Subcutaneous abdominal adipose tissue (tissue), 5 donors: Measurements from ENCODE around the gene GGACT.
"Not testable (repeated sequence)": the region's sequence is repeated elsewhere in the genome, so short reads cannot be mapped to it uniquely, and the experiment has no call there.

Experiments used
- H3K27ac ChIP-seq: one replicate; pipeline ENCODE4 v1.7.0; 2013; ENCODE audit warnings: low read depth, mild to moderate bottlenecking, inconsistent platforms, low read length, moderate library complexity
- H3K27me3 ChIP-seq, 5 donors: one replicate each; pipeline ENCODE4 v1.7.0; 2013; ENCODE audit warnings: low read length in 5 of 5, inconsistent platforms in 1 of 5; ENCODE audit not compliant: control insufficient read depth in 5 of 5, insufficient read depth in 4 of 5
- H3K36me3 ChIP-seq, 5 donors: one replicate each; pipeline ENCODE4 v1.7.0; 2013; ENCODE audit warnings: low read length in 5 of 5; ENCODE audit not compliant: control insufficient read depth in 5 of 5, insufficient read depth in 5 of 5
- H3K4me1 ChIP-seq, 5 donors: one replicate each; pipeline ENCODE4 v1.7.0; 2013; ENCODE audit warnings: low read length in 5 of 5, mild to moderate bottlenecking in 3 of 5, moderate library complexity in 1 of 5; ENCODE audit not compliant: control insufficient read depth in 5 of 5, insufficient read depth in 5 of 5
- H3K4me3 ChIP-seq, 5 donors: one replicate each; pipeline ENCODE4 v1.7.0; 2013; ENCODE audit warnings: low read length in 5 of 5, low read depth in 1 of 5
- H3K9ac ChIP-seq, 5 donors: one replicate each; pipeline ENCODE4 v1.7.0; 2013; ENCODE audit warnings: low read length in 5 of 5, mild to moderate bottlenecking in 4 of 5, moderate library complexity in 3 of 5
- H3K9me3 ChIP-seq, 5 donors: one replicate each; pipeline ENCODE4 v1.7.0; 2013; ENCODE audit warnings: low read length in 5 of 5; ENCODE audit not compliant: control insufficient read depth in 5 of 5
- donor health status: healthy.
- donor health status: healthy.
- donor health status: healthy.
- donor health status: healthy.
- donor health status: healthy.

GGACT gene

DNA sequence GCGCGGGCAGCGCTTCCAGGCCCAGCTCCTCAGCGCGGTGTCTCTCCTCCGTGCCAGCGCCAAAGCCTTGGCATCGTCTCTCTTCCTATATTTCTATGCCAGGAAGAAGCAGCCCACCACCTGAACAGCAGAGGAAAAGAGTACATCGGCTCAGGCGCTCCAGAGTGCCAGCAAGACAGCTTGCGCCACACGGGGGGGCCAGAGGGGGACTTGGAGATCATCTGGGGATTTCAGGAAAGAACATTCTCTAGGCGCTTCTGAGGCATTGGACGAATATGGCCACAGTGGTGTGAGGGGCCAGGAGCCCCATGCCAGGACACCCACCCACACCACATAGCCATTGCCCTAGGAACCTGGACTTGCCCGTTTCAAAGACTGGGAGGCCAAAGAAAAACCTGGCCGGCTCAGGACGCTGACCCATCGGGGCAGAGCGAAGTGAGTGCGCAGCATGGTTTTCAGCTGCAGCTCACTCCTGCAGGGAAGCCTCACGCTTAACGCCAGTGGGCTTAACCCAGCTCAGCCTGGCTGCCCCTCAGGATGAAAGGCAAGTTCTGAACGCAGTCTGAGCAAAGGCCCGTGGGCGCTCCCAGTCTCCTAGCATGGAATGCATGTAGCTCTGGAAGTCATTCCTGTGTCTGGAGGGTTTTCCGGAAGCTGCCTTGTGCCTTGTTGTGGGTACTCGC, 62.1 kb downstream of the GGACT start:
- H3K9ac ChIP-seq: no peak overlapping the region
- peaks cover 3 to 52% (median 36%) of the 10 kb centered on the region in 5 donors for H3K36me3 ChIP-seq
- no peaks in the 10 kb centered on the region for H3K9me3 ChIP-seq
- H3K4me1 ChIP-seq: peaks cover 0 to 5% (median 0%) of the 10 kb centered on the region in 5 donors
- no peak overlapping the region for H3K27ac ChIP-seq
- no peaks in the 10 kb centered on the region for H3K27me3 ChIP-seq
- H3K4me3 ChIP-seq: no peak overlapping the region

DNA sequence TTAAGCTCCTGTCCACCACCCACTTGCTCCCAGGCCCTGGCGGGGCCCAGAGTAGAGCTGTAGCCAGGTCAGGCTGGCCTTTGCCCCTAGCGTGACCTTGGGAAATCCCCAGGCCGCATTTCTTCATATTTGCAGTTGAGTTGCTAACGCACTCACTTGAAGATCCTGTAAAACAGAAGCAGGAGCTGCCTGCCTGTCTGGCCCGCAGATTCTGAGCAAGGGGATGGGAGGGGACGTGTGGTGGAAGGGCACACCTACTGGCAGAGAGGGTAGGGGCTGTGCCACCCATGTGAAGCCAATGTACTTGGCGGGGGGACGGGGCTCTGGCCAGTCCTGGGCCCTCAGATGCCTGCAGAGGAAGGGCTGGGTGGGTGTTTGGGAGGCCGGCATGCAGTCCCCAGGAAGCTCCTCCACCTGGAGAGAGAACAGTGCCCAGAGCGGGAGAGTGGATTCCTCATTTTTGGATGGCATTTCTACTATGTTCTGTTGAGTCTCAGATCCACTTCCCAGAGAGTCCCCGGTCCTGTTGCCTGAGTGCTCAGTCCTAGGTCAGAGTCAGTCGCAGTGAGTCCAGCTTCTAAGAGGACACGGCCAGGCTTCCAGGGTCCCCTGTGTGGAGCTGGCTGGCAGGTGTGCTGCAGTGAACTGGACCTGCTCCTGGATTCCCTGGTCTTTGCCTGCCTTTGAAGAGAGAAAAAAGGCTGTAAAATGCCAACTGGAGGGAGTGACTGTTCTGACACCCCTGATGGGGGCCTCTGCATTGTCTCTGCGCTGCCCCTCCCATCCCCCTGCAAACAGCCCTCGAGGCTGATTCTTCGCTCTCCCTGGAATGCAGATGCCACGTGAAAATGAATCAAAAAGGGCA, 62.9 kb downstream of the GGACT start:
- no peaks in the 10 kb centered on the region for H3K27me3 ChIP-seq
- H3K4me1 ChIP-seq: peaks cover 0 to 4% (median 0%) of the 10 kb centered on the region in 5 donors
- H3K9me3 ChIP-seq: no peaks in the 10 kb centered on the region
- no peak overlapping the region for H3K9ac ChIP-seq
- H3K4me3 ChIP-seq: no peak overlapping the region
- peaks cover 3 to 46% (median 34%) of the 10 kb centered on the region in 5 donors for H3K36me3 ChIP-seq
- H3K27ac ChIP-seq: no peak overlapping the region

DNA sequence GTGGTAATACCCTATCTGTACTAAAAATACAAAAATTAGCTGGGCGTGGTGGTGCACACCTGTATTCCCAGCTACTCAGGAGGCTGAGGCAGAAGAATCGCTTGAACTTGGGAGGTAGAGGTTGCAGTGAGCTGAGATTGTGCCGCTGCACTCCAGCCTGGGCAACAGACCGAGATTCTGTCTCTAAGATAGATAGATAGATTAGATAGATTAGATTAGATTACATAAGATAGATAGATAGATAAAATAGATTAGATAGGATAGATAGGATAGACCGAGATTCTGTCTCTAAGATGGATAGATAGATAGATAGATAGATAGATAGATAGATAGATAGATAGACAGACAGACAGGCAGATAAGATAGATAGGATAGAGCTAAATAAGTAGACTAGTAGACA, 63.9 kb downstream of the GGACT start:
- H3K27ac ChIP-seq, H3K4me3 ChIP-seq, H3K27me3 ChIP-seq, H3K9me3 ChIP-seq, H3K4me1 ChIP-seq, H3K9ac ChIP-seq: not testable (repeated sequence)
- peaks cover 0 to 39% (median 32%) of the 10 kb centered on the region in 5 donors for H3K36me3 ChIP-seq

DNA sequence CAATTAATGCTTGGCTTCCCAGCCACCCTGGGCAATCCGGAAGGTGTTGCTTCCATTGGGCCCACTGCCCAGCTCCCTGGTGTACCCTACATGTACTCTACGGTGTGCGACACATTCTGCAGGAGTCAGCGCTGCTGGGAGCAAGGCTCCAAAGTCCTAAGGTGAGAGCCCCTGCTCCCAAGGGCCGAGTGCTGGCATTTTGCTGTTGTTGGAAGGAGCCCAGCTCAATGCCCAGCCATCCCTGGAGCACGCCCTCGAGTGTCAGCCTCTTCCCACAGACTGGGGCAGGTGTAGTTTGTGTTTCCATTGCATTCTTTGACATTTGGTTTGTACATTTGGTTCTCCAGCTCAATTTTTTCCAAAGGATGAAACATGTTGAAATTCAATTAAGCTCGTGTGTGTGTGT, 64.6 kb downstream of the GGACT start:
- Histone ChIP-seq H3K9me3 (no peaks in the 10 kb centered on the region), H3K36me3 (peaks cover 0 to 36% (median 27%) of the 10 kb centered on the region in 5 donors), H3K4me3 (no peak overlapping the region), H3K27ac (no peak overlapping the region), H3K27me3 (no peaks in the 10 kb centered on the region), H3K4me1 (no peaks in the 10 kb centered on the region), H3K9ac (no peak overlapping the region)

DNA sequence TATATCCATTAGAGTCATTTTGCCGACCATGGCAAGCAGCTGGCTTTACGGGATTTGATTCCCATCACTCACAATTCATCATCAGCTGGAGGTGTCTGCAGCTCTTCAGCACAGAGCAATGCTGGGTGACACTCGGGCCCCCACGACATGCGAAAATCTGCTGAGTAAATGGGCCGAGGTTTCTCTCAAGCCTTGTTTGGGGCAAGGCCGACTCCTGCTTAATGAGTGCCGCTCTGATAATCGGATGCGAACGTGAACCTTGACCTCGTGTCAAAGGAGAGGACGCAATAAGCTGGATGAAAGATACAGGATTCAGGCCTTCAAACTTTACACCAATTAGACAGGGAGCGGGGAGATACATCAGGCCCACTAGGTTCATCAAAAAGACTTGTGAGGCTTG, 65.2 kb downstream of the GGACT start:
- Histone ChIP-seq H3K27ac (no peak overlapping the region), H3K4me1 (no peaks in the 10 kb centered on the region), H3K4me3 (no peak overlapping the region), H3K36me3 (peaks cover 0 to 31% (median 22%) of the 10 kb centered on the region in 5 donors), H3K9me3 (no peaks in the 10 kb centered on the region), H3K27me3 (no peaks in the 10 kb centered on the region), H3K9ac (no peak overlapping the region)

DNA sequence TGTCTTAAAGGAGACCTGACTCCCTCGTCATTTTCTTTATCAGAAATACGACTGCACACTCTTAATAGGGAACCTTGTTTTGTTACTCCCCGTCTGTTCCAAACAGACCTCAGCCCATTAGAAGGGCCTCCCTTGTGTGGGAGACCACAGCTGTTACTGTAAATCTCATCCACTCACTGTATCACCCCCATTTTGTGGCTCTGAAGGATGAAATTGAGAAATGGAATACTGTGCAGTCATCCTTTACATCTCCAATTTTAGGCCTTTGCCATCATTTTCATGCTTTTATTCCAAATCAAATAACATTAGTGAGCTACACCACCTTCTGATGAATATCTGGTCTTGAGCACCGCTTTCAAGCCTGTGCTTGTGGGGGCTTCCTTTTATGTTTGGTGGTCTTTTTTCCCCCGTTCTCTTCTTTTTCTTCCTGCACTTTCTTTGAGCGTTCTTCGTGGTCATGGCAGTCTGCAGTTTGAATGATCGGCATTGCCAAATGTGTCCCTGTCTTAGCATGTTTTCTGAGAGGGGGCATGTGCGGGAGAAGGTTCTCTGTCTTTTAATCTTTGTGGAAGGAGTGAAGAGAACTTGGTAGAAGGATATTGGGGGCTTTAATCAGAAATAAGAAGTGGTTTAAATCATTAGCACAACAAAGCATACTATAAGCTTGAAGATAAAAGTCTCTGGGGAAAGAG, 65.8 kb downstream of the GGACT start:
- no peak overlapping the region for H3K9ac ChIP-seq
- no peak overlapping the region for H3K27ac ChIP-seq
- H3K4me1 ChIP-seq: no peaks in the 10 kb centered on the region
- no peaks in the 10 kb centered on the region for H3K9me3 ChIP-seq
- H3K27me3 ChIP-seq: no peaks in the 10 kb centered on the region
- no peak overlapping the region for H3K4me3 ChIP-seq
- H3K36me3 ChIP-seq: peaks cover 0 to 27% (median 17%) of the 10 kb centered on the region in 5 donors

DNA sequence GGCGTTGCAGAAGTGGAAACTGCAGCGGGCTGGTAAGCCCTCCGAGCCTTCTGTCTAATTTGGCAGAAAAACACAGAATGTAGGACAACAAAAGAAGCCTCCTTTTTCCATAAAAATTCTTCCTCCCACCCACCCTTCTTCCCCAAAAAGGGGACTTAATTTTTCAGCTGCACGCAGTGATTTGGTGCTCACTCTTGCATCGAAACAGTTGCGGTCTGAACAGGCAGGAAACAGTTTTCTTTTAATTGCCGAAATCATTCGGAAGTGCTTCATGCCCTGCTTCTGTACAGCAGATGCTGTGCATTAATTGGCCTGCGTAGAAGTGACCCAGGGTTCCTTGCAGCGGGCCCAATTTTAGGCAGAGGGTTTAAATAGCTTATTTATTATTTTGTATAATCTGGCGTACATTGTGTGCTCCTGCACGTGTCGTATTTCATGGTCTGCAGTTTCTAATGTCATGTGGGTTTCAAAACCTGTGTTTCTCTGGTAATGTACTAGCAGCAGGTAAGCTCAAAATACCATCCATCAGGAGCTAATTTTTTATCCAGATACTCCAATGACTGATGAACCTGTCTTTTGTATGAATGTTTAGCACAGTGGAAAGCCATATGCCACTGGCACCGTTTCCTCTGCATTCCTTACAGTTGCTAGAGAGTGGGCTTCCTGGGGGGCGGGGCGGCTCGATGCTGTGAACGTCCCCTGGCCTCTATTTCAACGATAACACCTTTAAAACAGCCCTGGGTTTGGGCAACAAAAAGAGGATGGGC, 66.6 kb downstream of the GGACT start:
- Histone ChIP-seq H3K4me1 (no peaks in the 10 kb centered on the region), H3K4me3 (no peak overlapping the region), H3K9ac (no peak overlapping the region), H3K9me3 (no peaks in the 10 kb centered on the region), H3K27me3 (no peaks in the 10 kb centered on the region), H3K27ac (no peak overlapping the region), H3K36me3 (peaks cover 0 to 21% (median 12%) of the 10 kb centered on the region in 5 donors)

DNA sequence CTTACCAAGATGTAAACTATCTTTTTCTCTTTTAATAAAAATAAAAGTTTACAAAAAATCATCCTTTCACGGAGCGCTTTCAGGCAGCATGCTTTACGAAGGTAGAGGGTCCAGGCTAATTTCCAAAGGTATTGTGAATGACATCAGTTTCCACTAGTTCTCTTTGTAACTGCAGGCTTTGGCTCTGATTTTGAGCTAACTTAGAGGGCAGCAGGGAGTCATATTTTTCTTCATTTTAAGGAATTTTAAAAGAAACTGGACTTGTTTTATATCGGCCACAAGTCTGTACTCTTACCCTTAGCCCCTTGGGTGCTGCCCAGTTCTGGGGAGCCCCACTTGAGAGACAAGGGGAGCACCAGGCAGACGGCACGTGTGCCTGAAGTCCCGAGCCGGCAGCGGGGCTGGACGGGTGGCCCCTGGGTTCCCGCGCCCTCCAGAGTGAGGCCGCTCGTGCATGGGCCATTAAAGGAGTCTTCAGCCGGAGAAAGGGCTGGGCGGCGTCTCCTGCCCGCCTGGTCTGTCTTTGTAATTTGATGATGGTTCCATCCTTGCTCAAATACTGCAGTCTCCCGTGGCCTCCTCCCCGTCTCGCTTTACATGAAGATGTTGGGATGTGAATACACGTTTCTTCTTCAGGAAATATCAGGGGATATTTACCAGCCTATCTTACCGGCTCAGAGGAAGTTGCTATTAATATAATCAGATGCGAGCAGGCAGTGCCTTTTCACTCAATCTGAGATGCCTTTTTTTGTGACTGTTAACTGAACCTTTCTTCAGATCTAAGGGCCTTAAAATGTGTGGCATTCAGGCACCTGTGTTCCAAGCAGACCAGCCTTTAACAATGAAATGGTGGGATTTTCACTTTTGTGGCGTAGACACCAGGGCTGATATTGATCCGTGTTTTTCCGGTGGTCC, 67.4 kb downstream of the GGACT start:
- H3K4me3 ChIP-seq: no peak overlapping the region
- H3K27ac ChIP-seq: no peak overlapping the region

DNA sequence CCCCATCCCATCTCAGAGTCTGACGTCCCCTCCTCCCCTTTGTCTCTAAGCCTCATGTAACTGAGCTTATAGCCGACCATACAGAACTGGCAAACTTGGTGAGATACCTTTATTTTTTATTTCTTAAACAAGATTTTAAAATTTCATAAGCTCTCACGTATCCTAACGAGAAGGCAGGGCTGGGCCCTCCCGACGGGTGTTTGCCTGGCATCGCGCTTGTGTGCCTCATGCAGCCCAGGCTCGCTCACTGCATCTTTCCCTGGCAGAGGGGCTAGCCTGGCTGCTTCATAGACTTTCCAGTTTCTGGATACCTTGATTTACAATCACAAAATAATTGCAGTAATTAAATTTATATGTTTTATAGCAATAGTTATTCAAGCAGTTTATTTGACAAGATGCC, 69.0 kb downstream of the GGACT start:
- H3K27me3 ChIP-seq: no peaks in the 10 kb centered on the region
- H3K4me3 ChIP-seq: no peak overlapping the region
- peaks cover 0 to 20% (median 10%) of the 10 kb centered on the region in 5 donors for H3K36me3 ChIP-seq
- H3K9ac ChIP-seq: no peak overlapping the region
- H3K4me1 ChIP-seq: peaks cover 0 to 2% (median under 1%) of the 10 kb centered on the region in 5 donors
- H3K27ac ChIP-seq: no peak overlapping the region
- H3K9me3 ChIP-seq: no peaks in the 10 kb centered on the region

More for the DNA sequence above, 67.4 kb downstream of the GGACT start:
- Histone ChIP-seq H3K36me3 (peaks cover 0 to 14% (median 7%) of the 10 kb centered on the region in 5 donors), H3K4me1 (no peaks in the 10 kb centered on the region), H3K9ac (no peak overlapping the region), H3K9me3 (no peaks in the 10 kb centered on the region), H3K27me3 (no peaks in the 10 kb centered on the region)
